Measurements from ENCODE around the gene KLHL13. TPM values are rescaled to one million over a fixed set of nuclear protein-coding genes. Genes with fewer than 3 reads are reported as not detected.
"Not testable (repeated sequence)": the region's sequence is repeated elsewhere in the genome, so short reads cannot be mapped to it uniquely, and the experiment has no call there.

The KLHL13 gene
- total RNA-seq, 1 donor: 13.8 TPM

DNA sequence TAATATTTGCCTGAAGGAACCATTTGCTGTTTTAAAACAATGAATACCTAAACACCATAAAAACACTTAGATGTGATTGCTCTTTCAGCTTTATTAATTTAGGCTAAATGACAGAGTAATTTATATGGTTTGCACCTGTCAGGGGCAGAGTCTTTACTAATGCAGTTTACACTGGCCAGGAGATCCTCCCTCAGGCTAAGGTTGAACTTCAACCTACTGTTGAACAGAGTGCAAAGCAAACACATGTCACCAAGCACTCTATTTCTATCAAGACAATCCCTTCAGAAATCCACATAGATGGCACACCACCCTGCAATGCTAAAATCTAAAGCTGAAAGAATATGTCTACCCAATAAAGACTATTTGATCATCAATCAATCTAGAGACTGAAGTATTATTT lies 147.3 kb downstream of the KLHL13 start:
- TF ChIP-seq, protein P1, sequence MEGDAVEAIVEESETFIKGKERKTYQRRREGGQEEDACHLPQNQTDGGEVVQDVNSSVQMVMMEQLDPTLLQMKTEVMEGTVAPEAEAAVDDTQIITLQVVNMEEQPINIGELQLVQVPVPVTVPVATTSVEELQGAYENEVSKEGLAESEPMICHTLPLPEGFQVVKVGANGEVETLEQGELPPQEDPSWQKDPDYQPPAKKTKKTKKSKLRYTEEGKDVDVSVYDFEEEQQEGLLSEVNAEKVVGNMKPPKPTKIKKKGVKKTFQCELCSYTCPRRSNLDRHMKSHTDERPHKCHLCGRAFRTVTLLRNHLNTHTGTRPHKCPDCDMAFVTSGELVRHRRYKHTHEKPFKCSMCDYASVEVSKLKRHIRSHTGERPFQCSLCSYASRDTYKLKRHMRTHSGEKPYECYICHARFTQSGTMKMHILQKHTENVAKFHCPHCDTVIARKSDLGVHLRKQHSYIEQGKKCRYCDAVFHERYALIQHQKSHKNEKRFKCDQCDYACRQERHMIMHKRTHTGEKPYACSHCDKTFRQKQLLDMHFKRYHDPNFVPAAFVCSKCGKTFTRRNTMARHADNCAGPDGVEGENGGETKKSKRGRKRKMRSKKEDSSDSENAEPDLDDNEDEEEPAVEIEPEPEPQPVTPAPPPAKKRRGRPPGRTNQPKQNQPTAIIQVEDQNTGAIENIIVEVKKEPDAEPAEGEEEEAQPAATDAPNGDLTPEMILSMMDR (IDR thresholded peaks at IDR 0.05; ENCODE audit: extremely low read depth, low read depth, low read length): no peak
- Histone ChIP-seq H2AFZ (ENCODE audit: low read length) (no peak overlapping the region), H3K9me3 (ENCODE audit: low read depth, low read length) (no peaks in the 10 kb centered on the region), H3K4me1 (ENCODE audit: insufficient read depth, low read length) (no peaks in the 10 kb centered on the region), H3K4me3 (ENCODE audit: insufficient read depth, low read length) (no peak overlapping the region), H3K27me3 (ENCODE audit: insufficient read depth, low read length) (no peaks in the 10 kb centered on the region), H3K27ac (ENCODE audit: low read depth, low read length) (no peak overlapping the region), H3K36me3 (ENCODE audit: insufficient read depth, low read length) (no peaks in the 10 kb centered on the region), H3K4me2 (ENCODE audit: insufficient read depth, low read length) (no peak overlapping the region), H4K20me1 (ENCODE audit: insufficient read depth, low read length) (no peaks in the 10 kb centered on the region), H3K79me2 (ENCODE audit: insufficient read depth, low read length) (no peaks in the 10 kb centered on the region)
- DNase-seq (ENCODE audit: insufficient read length, low spot score, missing footprints): no peak

DNA sequence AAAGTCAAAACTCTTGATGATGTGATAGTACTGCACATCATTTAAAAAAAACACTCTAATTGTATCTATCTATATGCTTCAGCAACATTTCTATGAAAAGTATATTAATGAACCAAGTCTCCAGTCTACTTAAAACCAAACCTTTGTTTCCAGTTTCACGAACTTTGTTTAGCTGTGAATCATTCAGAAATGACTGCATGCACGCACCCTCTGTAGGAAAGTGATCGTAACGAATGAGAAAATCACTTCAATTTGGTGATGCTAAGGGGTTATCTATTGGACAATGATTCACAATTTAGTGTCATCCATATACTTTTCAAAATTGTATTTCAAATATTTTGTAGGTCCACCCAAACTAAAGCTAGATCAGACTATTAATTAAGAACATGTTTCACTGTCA lies 157.6 kb downstream of the KLHL13 start:
- no peaks in the 10 kb centered on the region for H3K36me3 ChIP-seq (ENCODE audit: insufficient read depth, low read length)
- H3K9me3 ChIP-seq (ENCODE audit: low read depth, low read length): no peaks in the 10 kb centered on the region
- H3K27me3 ChIP-seq (ENCODE audit: insufficient read depth, low read length): no peaks in the 10 kb centered on the region
- H2AFZ ChIP-seq (ENCODE audit: low read length): no peak overlapping the region
- H3K4me3 ChIP-seq (ENCODE audit: insufficient read depth, low read length): no peak overlapping the region
- no peak for DNase-seq (ENCODE audit: insufficient read length, low spot score, missing footprints)
- no peak overlapping the region for H3K4me2 ChIP-seq (ENCODE audit: insufficient read depth, low read length)
- H3K4me1 ChIP-seq (ENCODE audit: insufficient read depth, low read length): no peaks in the 10 kb centered on the region
- TF ChIP-seq, protein P1 (IDR thresholded peaks at IDR 0.05; ENCODE audit: extremely low read depth, low read depth, low read length): no peak
- no peak overlapping the region for H3K27ac ChIP-seq (ENCODE audit: low read depth, low read length)
- no peaks in the 10 kb centered on the region for H4K20me1 ChIP-seq (ENCODE audit: insufficient read depth, low read length)
- H3K79me2 ChIP-seq (ENCODE audit: insufficient read depth, low read length): no peaks in the 10 kb centered on the region

DNA sequence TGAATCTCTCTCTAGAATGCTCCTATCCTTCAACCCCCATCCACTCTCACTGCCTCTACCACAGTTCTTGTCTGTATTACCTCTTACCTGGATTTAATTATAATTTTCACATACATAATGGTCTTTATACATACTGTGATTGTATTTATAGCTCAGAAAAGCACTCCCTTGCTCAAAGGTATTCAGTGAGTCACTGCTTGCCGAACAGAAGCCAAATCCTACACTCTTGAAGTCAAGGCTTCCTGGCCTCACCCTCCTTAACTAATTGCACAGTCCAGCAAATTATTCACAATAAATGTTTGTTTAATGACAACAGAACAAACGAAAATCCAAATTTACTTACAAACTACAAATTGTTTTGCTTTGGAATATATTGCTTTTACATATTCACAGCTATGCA lies 159.5 kb downstream of the KLHL13 start:
- Histone ChIP-seq H2AFZ (ENCODE audit: low read length) (no peak overlapping the region), H3K4me3 (ENCODE audit: insufficient read depth, low read length) (no peak overlapping the region), H4K20me1 (ENCODE audit: insufficient read depth, low read length) (no peaks in the 10 kb centered on the region), H3K4me1 (ENCODE audit: insufficient read depth, low read length) (no peaks in the 10 kb centered on the region), H3K36me3 (ENCODE audit: insufficient read depth, low read length) (no peaks in the 10 kb centered on the region), H3K4me2 (ENCODE audit: insufficient read depth, low read length) (no peak overlapping the region), H3K9me3 (ENCODE audit: low read depth, low read length) (no peaks in the 10 kb centered on the region), H3K79me2 (ENCODE audit: insufficient read depth, low read length) (no peaks in the 10 kb centered on the region), H3K27ac (ENCODE audit: low read depth, low read length) (no peak overlapping the region), H3K27me3 (ENCODE audit: insufficient read depth, low read length) (no peaks in the 10 kb centered on the region)
- TF ChIP-seq, protein P1 (IDR thresholded peaks at IDR 0.05; ENCODE audit: extremely low read depth, low read depth, low read length): no peak
- DNase-seq (ENCODE audit: insufficient read length, low spot score, missing footprints): no peak

DNA sequence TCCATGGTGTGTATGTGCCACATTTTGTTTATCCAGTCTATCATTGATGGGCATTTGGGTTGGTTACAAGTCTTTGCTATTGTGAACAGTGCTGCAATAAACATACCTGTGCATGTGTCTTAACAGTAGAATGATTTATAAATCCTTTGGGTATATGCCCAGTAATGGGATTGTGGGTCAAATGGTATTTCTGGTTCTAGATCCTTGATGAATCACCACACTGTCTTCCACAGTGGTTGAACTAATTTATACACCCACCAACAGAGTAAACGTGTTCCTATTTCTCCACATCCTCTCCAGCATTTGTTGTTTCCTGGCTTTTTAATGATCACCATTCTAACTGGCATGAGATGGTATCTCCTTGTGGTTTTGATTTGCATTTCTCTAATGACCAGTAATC lies 177.3 kb downstream of the KLHL13 start:
- H3K4me3 ChIP-seq (ENCODE audit: insufficient read depth, low read length); H3K4me2 ChIP-seq (ENCODE audit: insufficient read depth, low read length); H3K79me2 ChIP-seq (ENCODE audit: insufficient read depth, low read length); H3K36me3 ChIP-seq (ENCODE audit: insufficient read depth, low read length); H3K27me3 ChIP-seq (ENCODE audit: insufficient read depth, low read length); H4K20me1 ChIP-seq (ENCODE audit: insufficient read depth, low read length); H3K9me3 ChIP-seq (ENCODE audit: low read depth, low read length); H3K27ac ChIP-seq (ENCODE audit: low read depth, low read length); H3K4me1 ChIP-seq (ENCODE audit: insufficient read depth, low read length); DNase-seq (ENCODE audit: insufficient read length, low spot score, missing footprints); H2AFZ ChIP-seq (ENCODE audit: low read length): not testable (repeated sequence)

Measured in osteoblast (primary cell).